Stimulated activated CD4-positive, alpha-beta T cell treated with anti-CD3 and anti-CD28 coated beads, Interleukin-2, amount 100 ng/mL, for 48 hours (primary cell): ENCODE results near the gene ARL15.

Experiments
- DNase-seq, 2 donors: peaks; one replicate each; pipeline ENCODE4 v3.0.0-alpha.2; 2020

The ARL15 gene

DNA sequence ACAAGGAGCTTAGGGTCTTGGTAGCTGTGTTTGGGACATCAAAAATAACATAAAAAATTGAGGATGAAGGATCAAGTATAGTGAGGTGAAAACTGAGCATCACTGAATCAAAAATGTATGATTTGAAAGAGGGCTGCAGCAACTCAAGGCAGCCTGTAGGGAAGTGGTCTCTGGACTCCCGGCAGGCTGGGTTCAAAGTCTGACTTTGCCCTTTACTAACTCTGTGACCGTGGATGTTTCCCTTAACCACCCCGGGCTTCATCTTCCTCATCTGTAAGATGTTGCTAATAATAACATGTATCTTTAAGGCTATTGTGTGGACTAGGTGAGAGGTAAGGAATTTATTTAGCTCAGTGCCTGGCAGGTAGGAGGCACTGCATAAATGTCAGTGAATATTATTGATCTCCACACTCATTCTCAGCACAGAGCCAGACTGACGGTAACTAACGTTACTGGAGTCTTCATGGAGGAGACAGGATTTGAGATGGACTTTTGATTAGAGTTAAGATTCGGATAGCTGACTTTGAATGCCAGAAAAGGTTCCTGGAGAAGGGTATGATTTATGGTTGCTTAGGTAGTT lies 382.6 kb downstream of the ARL15 start:
- DNase-seq = no peak

DNA sequence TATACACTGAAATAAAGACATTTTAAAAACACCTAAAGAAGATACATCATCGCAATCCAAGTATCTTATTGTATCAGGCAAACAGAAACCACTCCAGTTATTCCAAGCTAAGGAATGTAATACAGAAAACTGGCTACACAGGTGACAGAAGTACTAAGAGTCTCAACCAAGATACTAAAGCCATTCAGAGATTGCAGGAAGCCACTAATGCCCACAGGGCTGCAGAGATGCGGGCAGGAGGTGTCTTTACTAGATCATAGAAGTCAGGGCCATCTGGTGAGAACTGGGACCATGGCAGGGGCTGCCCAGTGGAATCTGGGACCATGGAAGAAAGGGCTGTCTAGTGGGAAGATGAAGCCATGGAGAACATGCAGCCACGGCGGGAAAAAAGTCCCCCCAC lies 384.3 kb downstream of the ARL15 start:
- no peak for DNase-seq

DNA sequence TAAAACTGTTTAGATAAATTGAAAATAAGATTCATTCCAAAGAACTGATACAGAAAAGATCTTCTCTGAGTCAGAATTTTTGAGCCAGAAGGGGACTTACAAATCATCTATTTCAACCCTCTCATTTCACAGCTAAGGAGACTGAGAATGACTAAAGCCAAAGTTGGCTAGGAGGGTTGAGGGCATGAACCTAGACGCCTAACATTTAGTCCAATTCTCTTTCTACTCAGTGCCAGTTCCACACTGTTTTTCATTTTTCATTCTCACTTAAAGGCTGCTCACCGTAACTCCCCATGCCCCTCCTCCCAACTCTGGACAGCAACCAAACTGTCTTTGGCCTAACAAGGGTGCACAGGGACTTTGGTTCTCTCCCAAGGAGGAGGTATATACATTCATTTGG lies 386.0 kb downstream of the ARL15 start:
- DNase-seq = no peak

DNA sequence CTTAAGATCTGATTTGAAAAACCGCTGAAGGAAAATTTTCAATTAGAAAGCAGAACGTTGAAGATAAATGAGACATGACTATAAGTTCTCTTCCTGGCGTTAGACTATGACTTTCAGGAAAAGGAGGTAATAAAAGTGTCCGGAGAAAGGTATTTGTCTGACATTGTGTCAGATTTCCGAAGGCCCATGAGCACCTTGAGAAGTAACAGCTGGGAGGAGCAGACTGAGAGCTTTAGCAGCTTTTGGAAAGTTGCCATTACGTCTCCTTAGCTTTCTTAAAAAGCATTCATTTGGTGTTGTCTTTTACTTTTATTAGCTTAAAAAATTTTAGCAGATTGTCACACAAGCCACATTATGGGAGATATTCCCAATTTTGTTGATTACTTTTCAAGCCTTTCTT lies 386.4 kb downstream of the ARL15 start:
- no peak for DNase-seq

DNA sequence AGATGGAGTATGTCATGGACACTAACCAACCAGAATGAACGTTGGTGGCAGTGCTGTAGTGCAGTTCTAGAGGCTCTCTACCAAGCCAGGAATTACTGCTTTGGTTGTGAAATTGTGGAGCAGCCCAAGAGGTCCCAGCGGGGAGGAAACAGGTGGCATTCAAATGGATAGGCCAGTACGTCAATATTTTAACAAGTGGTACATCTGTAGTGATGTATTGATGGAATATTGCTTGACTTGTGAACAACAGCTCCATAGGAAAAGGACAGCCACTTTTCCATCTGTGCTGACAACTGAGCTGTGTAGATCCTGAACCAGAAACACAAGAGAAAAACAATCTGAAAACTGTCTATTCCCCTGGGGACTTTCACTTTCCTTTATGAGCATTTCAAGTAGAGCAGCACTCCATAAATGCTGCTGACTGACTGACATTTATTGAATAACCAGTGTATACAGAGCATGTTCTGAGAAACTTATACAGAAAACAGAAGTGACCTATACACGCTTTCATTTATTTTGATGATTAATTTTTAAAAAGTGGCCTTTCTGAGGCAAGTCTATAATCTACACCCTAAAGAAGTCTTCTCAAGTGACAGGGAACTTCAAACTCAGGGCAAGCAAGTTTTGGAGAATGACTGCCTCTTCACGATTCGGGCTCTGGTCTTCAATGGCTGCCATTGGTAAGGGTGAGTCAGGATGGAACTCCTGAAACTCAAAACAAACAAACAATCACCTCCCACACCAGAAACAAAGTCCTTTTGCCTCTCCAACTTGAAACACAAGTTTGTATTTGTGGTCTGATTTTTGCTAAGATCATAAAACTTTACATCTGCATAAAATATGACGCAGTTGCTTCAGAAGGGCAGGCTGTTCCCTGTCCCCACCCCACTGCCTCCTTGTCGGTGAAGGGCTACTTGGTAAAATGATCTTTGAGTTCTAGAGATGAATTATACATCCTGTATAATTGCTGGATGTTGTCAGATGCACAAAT lies 387.6 kb downstream of the ARL15 start:
- no peak for DNase-seq

DNA sequence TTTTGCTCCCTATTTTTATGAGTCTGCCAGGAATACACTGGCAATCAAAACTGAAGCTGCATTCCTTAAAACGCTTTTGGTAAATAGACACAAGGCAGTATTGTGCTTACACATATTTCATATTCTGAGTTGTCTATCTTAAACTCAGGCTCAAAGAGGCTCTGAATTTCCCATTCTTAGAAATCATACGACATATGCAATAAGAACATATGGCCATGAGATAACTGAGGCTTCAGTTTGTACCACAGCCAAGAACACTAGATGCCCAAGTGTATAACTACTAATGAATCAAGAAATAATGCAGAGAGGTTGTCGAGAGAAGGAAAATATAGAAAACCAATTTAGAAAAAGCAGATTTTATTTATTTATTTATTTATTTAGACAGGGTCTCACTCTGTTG lies 392.5 kb downstream of the ARL15 start:
- no peak for DNase-seq

DNA sequence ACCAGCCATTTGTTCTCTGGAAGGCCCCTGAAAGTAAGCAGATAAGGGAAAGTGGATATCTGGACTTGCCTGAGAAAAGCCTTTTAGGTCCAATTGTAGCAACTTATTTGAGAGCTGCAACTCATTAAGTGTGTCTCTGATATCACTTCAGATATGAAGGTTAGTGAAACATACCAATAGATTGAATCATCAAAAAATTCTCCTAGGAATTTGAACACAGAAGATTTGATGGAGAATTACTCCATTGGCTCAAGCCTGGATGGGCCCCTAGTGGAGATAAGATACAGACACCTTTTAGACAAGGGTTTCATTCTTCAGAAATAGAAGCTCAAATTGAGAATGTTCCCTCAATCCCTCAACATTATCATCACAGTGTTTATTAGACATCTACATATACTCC lies 393.3 kb downstream of the ARL15 start:
- DNase-seq = no peak

DNA sequence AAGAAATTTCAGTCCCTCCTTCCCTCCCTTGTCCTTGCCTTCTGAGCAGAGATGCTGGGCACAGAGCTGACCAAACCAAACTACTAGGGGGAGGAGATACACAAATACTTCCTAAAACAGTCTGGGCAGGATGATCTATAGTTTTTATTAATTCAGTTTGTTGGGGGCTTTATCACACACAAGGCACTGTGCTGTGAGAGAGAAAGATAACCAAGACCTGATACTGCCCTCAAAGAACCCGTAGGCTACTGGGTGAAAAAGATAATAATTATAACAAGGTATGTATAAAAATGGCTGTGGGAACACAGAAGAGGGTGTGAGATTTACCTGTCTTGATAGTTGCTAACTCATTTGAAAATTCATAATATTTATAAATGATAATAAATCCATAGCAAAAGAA lies 395.3 kb downstream of the ARL15 start:
- DNase-seq = no peak

DNA sequence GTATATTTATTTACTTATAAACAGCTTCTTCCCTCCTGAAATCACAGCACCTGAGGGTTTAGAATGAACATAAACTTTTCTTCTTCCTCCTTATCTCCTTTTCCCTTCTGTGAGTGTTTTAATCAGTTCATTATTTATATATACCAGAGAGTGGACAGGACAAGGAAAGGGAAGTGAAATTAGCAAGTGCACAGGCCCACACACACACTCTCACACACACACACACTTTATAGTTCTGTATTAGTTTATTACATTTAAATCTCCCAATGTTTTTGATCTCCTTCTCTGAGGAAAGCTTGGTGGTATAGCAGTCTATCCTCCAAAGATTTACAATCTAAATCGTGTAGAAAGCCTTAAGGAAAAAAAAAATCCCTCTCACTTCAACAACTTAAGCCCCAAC lies 396.4 kb downstream of the ARL15 start:
- no peak for DNase-seq

DNA sequence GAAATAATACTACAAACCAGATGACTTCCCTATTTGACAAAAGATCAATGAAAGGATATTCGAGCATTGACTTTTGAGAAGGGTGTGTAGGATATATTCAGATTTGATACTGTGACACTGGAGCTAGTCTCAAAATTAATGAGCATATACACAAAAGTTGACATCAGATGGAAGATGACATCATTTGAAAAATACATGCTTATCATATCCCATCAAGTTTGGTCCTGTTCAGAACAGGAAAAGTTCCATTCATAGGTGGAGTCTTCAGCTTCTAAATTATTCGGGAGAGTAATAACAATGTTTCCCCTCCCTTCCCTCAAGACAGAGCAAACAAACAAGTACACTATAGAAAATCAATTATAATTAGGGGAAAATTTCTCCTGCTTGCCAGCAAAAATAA lies 401.6 kb downstream of the ARL15 start:
- no peak for DNase-seq

DNA sequence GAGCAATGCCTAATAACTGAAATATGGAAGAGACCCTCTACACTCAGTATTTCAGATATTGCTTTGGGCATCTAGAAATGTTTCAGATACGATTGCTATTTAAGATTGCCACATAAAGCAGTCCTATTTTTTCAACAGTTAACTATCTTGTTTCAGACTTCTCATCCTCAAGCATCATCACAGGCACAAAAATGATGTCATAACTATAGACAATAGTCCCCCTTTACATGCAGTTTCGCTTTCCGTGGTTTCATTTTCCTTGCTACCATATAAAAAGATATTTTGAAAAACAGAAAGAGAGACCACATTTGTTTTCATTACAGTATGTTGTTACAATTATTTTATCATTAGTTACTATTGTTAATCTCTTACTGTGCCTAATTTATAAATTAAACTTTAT lies 402.5 kb downstream of the ARL15 start:
- DNase-seq = no peak

DNA sequence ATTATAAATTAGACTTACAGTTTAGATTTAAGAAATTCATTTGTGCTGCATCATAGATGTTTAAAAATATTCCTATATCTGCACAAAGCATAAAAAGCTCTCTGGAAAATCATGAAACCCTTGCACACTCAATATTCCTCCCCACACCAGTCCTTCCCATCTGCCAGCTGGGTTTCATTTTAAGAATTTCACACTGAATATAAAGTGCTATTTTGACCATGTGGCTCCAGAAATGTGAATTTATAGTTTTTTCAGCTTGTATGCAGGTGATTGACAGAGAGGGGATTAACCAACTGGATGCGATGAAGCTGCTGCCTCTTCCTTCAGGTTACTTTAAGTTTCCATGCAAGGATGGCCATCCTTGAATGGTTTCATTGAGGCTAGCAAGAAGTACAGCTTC lies 403.6 kb downstream of the ARL15 start:
- no peak for DNase-seq

DNA sequence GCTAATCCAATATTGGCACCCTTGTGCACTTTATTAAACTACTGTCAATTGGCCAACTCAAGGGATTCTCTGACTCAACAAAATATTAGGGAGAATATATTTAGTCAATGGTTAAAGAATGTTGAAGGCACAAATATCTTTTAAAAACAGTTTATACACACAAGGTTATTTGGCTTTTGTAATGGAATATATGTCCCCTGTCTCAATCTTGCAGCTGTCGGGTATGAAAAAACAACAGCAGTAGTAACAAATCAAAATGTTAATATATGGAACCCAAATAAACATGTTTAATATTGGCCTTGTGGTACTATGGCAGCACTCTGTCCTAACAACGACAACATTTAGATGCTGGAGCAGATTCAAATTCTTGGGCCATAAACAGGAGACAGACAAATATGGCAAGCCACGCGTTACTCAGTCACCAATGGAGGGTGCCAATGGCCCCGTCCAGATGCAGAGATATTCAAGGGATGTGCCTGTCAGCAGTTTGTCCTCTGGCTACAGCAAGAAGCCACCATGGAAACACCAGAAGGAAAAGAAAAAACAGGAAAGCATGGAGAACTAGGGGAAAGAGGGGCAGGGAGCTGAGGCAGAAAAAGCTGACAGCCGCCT lies 408.0 kb downstream of the ARL15 start:
- no peak for DNase-seq

DNA sequence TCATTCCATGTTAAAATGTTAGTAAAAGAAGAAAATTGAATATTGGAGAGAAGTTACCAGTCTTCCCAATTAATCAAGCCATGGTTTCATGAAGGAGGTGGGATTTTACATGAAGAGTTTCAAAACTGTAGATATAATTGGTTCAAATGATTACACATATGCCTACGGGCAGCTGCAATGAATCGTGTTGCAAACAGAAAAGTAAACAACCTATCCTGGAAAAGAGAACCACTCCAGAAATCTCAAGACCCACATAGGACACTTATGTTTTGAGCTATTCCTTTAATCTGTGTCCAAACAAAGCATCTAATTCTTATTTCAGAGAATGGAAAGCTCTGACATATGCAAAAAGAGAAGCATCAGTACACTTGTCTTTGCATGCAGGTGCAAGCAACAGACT lies 409.7 kb downstream of the ARL15 start:
- no peak for DNase-seq

DNA sequence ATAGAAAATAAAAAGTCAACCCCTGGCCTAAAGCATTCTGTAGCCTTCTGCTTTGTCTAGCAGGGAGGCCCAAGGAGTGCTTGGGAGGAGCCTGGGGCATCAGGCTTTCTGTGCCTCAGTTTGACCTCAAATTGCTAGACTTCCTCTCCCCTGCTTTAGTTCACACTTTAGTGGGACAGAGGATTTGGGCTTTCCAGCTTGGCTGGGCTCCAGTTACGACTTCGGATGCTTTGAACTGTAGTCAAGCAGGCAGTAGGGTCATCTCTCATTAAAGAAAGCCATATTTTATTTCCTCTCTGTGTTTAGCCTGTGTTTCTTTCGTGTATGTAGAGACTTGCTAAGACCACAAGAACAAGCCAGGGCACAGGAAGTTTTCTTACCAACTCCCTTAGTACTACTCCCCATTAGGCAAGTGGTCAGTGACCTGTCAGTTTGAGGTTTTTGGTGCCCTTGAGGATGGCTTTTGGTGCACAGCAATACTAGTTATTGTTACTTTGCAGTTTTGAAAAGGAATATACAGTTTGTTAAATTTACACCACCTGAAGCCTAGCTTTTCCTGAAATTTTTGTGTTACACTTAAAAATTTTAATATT lies 415.2 kb downstream of the ARL15 start:
- DNase-seq = no peak

DNA sequence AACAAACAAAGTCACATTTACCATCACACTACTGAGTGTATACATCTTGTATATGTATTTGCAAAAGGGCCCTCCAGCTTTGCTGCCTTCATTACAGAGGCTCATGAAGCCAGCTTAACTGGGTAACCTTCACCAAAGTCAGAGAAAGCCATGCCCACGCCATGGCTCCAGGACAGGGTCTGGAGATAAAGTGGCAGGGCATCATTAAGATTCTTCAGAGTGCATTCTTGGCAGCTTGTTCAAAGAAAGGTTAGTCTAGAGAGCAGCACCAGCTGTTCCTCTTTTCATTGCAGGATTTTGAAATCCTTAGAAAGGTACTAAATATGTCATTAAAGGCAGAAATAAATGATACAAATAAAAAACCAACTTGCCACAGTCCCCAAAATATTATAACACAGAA lies 416.7 kb downstream of the ARL15 start:
- DNase-seq = no peak

DNA sequence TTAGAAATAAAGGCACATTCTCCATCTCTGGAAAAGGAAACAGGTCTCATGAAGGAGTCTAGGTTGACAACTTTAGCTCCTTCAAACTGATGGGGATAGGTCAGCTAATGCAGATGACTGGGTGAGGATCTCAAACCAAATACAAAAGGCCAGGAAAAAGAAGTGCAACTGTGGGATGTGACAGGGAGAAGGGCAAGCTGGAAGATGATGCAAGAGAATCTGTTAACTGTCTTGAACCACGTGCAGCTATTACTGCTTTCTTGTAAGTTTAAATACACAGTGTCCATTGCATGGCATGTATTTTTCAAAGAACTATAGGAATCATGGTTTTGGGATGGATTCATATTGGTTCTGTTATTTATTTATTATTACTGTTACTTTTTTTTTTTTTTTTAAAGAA lies 418.1 kb downstream of the ARL15 start:
- no peak for DNase-seq

DNA sequence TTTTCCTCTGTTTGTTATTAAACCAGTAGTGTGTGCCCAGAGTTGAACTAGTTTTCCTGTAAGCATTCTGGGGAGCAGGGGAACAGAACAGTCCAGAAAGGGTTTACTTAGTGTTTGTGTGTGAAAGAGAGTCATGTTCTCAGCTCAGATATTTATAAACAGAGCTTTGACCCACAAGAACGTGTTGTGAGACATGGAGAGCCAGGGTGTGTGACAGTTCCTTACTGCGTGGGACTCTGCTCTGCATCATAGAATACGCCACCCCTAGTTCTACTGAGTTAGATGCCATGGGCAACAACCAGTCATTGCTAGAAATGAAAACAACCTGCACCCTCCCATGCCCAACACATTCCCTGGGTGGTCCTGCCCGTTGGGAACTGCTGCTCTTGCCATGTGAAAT lies 419.2 kb downstream of the ARL15 start:
- no peak for DNase-seq

DNA sequence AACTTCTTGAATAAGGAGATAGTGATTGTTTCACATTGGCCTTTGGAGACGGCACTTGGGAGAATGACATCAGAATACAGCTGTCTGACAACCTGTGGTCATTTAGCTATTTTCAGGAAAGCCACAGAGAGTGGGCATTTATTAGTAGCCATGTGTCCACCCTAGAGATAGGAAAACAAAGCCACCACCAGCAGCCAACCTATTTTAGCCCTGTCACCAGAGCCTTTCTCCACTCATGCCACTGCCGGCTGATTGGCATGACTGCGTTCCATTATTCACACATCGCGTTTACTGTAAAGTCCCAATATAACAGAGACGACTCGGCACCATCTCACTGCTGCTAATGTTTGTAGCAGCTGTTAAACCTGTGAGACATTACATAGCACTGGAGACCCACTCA lies 419.9 kb downstream of the ARL15 start:
- DNase-seq = no peak

DNA sequence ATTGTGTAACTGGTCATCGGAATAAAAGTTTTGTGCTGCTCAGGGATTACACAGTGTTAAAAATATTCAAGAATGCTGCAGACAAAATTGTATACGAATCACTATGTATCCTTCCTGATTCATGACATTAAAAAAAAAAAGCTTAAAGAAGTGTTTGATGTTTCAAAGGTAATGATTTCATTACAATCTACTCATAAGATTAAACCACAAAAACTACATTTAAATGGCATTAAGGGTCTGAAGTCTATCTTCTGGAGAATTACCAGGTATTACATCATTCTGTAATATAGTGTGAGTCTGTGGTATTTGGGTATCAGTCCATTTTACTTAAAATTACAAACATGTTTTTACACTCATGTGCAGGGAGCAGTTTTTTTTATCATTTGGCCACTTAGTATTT lies 425.5 kb downstream of the ARL15 start:
- no peak for DNase-seq

DNA sequence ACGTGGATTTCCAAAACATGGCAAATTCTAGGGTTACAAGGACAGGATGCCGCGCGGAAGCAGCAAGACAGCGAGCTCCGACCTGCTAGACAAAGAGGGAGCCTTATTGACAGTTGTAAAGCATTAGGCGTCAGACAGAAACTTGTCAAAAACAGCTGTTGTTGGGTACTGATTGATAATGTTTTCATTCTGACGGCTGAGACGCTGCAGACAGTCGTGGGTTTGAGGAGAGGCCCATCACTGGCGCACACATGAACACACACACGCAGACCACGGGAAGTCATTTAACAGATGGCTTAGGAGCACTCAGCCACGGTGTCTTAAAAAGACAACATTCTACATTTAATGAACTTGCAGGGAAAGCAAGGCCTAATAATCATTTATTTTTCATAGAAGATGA lies 426.0 kb downstream of the ARL15 start:
- no peak for DNase-seq

DNA sequence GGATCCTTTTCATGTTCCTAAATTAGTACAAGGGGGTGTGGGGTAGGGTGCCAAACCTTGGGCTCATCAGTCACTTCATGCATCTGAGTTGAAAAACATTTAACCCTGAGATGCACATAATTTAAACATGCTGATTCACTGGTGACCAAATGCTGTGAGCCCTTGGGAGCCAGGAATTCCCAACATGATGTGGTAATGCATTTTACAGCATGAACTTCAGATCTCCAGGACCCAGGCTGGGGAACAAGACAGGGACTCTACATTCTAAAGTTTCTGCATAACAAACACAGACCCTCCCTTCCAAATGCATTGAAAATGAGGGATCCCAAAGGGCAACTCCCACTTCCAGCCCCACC lies 427.7 kb downstream of the ARL15 start:
- DNase-seq = no peak

DNA sequence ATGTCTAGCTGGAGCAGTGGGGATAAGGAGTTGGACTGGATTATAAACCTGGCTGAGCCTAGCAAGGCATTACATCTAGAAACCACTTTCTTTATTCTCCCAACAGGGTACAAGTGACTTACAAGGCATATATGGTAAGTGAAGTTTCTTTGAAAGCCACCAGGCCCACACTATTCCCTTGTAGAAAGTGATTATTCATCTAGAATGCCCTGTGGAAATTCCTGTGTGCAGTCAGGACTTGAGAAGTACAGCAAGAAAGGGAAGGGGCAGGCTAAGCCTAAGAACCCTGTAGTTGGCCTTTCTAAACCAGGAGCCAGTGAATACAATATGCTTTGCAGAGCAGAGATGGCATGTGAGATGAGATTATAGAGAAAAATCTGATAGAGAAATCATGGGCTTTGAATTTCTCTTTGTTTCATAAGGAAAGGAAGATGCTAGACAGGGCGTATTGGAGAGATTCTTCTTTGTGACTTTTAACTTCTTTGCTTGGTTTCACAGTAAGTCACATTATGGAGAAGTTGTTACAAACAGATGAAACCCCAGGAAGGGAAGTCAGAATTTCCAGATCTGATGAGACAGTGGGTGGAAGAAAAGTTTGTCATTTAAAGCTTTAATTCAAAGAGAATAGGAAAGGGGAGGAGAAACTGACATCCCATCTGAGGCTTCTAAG lies 428.2 kb downstream of the ARL15 start:
- DNase-seq = no peak
